ENCODE results near the gene PICALM. TPM values are rescaled to one million over a fixed set of nuclear protein-coding genes. Genes with fewer than 3 reads are reported as not detected.

Gene PICALM
- total RNA-seq, 3 donors from 2014 or later (not counting 1 experiment from before 2014, with no cell fraction given) = 262 to 291 (median 285) TPM

DNA sequence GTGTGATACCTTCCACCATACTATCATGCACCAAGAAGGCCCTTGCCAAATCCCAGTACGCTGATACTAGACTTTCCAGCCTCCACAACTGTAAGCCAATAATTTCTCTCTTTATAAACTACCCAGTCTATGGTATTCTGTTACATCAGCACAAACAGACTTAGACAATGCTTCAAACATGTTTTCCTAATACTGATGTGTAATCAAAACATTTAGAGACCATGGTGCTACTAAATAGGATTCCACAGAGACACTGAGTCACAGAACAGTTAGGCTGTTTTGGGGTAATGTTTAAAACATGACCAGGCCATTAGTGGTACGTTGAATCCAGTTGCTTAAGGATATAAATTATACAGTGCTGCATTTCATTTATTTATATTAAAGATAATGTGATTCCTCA lies 103.7 kb downstream of the PICALM start:
- no peak overlapping the region for H3K4me3 Mint-ChIP-seq
- WGBS (ENCODE audit: insufficient coverage) = 95% methylated on average over 1 of the region's 2 CpGs
- peaks cover 74% of the 10 kb centered on the region for H3K36me3 ChIP-seq (ENCODE audit: control insufficient read depth, insufficient read depth, low read length)
- no peaks in the 10 kb centered on the region for H3K27me3 ChIP-seq (ENCODE audit: control insufficient read depth, insufficient read depth, low read length)
- ATAC-seq (no peak), DNase-seq (no peak)
- intact Hi-C loops (cut with micrococcal nuclease) = no loop called here
- no peaks in the 10 kb centered on the region for H3K36me3 Mint-ChIP-seq
- no peak overlapping the region for H3K27ac ChIP-seq (ENCODE audit: low read length)
- no peak overlapping the region for H3K4me3 ChIP-seq (ENCODE audit: low read length)
- no peaks in the 10 kb centered on the region for H3K9me3 Mint-ChIP-seq
- no peaks in the 10 kb centered on the region for H3K27me3 Mint-ChIP-seq (ENCODE audit: low read depth in 2 of 2)
- TF ChIP-seq, protein P1, sequence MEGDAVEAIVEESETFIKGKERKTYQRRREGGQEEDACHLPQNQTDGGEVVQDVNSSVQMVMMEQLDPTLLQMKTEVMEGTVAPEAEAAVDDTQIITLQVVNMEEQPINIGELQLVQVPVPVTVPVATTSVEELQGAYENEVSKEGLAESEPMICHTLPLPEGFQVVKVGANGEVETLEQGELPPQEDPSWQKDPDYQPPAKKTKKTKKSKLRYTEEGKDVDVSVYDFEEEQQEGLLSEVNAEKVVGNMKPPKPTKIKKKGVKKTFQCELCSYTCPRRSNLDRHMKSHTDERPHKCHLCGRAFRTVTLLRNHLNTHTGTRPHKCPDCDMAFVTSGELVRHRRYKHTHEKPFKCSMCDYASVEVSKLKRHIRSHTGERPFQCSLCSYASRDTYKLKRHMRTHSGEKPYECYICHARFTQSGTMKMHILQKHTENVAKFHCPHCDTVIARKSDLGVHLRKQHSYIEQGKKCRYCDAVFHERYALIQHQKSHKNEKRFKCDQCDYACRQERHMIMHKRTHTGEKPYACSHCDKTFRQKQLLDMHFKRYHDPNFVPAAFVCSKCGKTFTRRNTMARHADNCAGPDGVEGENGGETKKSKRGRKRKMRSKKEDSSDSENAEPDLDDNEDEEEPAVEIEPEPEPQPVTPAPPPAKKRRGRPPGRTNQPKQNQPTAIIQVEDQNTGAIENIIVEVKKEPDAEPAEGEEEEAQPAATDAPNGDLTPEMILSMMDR (IDR thresholded peaks at IDR 0.05) = no peak
- H3K9me3 ChIP-seq (ENCODE audit: control insufficient read depth, insufficient read depth, low read length) = no peaks in the 10 kb centered on the region
- peaks cover 51 to 54% of the 10 kb centered on the region in 2 donors for H3K4me1 Mint-ChIP-seq
- no peaks in the 10 kb centered on the region for H3K4me1 ChIP-seq (ENCODE audit: control insufficient read depth, insufficient read depth, low read length)
- H3K27ac Mint-ChIP-seq = peak overlapping the region; percentile 25 to 66

DNA sequence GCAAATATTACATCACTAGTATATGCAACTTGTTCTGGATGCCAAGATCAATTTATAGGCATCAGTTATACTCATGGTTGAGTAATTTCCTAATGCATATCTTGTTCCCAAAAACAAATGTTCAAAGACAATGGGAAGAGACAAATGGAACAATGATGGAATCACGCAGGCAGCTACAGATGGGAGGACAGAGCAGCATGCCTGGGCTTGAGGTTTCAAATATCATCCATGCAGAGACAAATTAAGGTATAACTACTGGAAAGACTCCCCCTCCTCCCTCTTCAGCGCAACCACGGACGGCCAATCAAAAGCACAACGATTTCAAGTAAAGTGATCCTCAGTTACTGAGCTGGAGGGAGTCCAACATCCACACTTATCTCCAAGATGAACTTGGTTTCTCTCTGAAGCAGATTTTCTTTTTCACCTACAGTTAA lies 106.9 kb downstream of the PICALM start:
- H3K4me3 ChIP-seq (ENCODE audit: low read length) = no peak overlapping the region
- peak overlapping the region; percentile 66 to 69 for H3K27ac Mint-ChIP-seq
- no peaks in the 10 kb centered on the region for H3K27me3 Mint-ChIP-seq (ENCODE audit: low read depth in 2 of 2)
- H3K9me3 ChIP-seq (ENCODE audit: control insufficient read depth, insufficient read depth, low read length) = no peaks in the 10 kb centered on the region
- 78% methylated on average over 5 of the region's 5 CpGs for WGBS (ENCODE audit: insufficient coverage)
- ATAC-seq = no peak
- no peaks in the 10 kb centered on the region for H3K27me3 ChIP-seq (ENCODE audit: control insufficient read depth, insufficient read depth, low read length)
- no peak overlapping the region for H3K27ac ChIP-seq (ENCODE audit: low read length)
- DNase-seq = no peak
- H3K4me1 ChIP-seq (ENCODE audit: control insufficient read depth, insufficient read depth, low read length) = no peaks in the 10 kb centered on the region
- intact Hi-C loops (cut with micrococcal nuclease) = no loop called here
- peaks cover 89% of the 10 kb centered on the region for H3K36me3 ChIP-seq (ENCODE audit: control insufficient read depth, insufficient read depth, low read length)
- H3K9me3 Mint-ChIP-seq = no peaks in the 10 kb centered on the region
- peaks cover 6% of the 10 kb centered on the region for H3K36me3 Mint-ChIP-seq
- TF ChIP-seq, protein P1 (IDR thresholded peaks at IDR 0.05) = no peak
- no peak overlapping the region for H3K4me3 Mint-ChIP-seq
- H3K4me1 Mint-ChIP-seq = peaks cover 27 to 35% of the 10 kb centered on the region in 2 donors

DNA sequence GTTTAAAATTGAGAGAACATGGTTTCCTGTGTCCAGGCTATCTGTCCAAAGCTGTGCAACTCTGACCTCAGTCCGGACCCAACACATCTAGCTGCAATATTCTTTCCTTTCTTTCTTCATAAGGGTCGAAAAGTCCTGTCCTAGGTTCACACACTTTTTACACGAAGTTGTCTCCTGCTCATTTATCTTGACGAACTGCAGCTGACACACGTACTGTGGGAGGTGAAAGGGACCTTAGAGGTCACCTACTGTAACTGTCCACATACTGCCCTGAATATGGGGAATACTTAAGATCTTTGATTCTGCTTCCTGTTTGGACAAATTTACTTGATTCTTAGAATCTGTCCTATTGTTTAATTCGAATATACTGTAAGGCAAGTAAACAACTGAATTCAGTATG lies 107.8 kb downstream of the PICALM start:
- H3K36me3 Mint-ChIP-seq = peaks cover 14% of the 10 kb centered on the region
- H3K27me3 Mint-ChIP-seq (ENCODE audit: low read depth in 2 of 2) = no peaks in the 10 kb centered on the region
- peak overlapping the region; percentile 66 to 69 for H3K27ac Mint-ChIP-seq
- no peak overlapping the region for H3K27ac ChIP-seq (ENCODE audit: low read length)
- no peaks in the 10 kb centered on the region for H3K4me1 ChIP-seq (ENCODE audit: control insufficient read depth, insufficient read depth, low read length)
- no peak for ATAC-seq
- no peaks in the 10 kb centered on the region for H3K27me3 ChIP-seq (ENCODE audit: control insufficient read depth, insufficient read depth, low read length)
- no peaks in the 10 kb centered on the region for H3K9me3 Mint-ChIP-seq
- H3K4me1 Mint-ChIP-seq = peaks cover 27 to 35% of the 10 kb centered on the region in 2 donors
- no peaks in the 10 kb centered on the region for H3K9me3 ChIP-seq (ENCODE audit: control insufficient read depth, insufficient read depth, low read length)
- TF ChIP-seq, protein P1 (IDR thresholded peaks at IDR 0.05) = no peak
- intact Hi-C loops (cut with micrococcal nuclease) = no loop called here
- H3K4me3 ChIP-seq (ENCODE audit: low read length) = no peak overlapping the region
- no peak for DNase-seq
- WGBS (ENCODE audit: insufficient coverage) = 75% methylated on average over 5 of the region's 6 CpGs
- H3K4me3 Mint-ChIP-seq = no peak overlapping the region
- peaks cover 89% of the 10 kb centered on the region for H3K36me3 ChIP-seq (ENCODE audit: control insufficient read depth, insufficient read depth, low read length)

DNA sequence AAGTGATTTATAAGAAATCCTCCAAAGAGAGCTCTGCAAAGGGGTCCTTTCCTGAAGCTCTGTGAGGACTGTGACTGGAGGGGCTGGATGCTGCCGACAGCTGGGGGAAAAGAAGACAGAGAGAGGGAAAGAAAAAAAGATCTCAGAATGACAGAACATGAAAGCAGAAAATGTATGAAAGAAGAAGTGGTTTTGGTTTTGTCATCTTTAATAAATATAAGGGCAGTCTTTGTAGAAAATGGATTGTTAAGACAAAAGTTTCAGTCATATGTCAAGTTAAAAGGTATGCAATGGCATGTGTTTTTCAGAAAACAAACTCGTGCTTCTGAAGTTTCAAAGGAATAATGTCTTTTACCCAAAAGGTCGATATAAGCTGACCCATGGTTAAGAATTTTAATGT lies 108.2 kb downstream of the PICALM start:
- Histone ChIP-seq H3K4me3 (ENCODE audit: low read length) (no peak overlapping the region), H3K36me3 (ENCODE audit: control insufficient read depth, insufficient read depth, low read length) (peaks cover 91% of the 10 kb centered on the region), H3K9me3 (ENCODE audit: control insufficient read depth, insufficient read depth, low read length) (no peaks in the 10 kb centered on the region), H3K4me1 (ENCODE audit: control insufficient read depth, insufficient read depth, low read length) (no peaks in the 10 kb centered on the region), H3K27me3 (ENCODE audit: control insufficient read depth, insufficient read depth, low read length) (no peaks in the 10 kb centered on the region), H3K27ac (ENCODE audit: low read length) (no peak overlapping the region)
- TF ChIP-seq, protein P1 (IDR thresholded peaks at IDR 0.05) = no peak
- Mint-ChIP-seq H3K9me3 (no peaks in the 10 kb centered on the region), H3K27me3 (ENCODE audit: low read depth in 2 of 2) (no peaks in the 10 kb centered on the region), H3K36me3 (peaks cover 15% of the 10 kb centered on the region), H3K4me1 (peaks cover 27 to 35% of the 10 kb centered on the region in 2 donors), H3K4me3 (no peak overlapping the region), H3K27ac (peak overlapping the region; percentile 62 to 66)
- WGBS (ENCODE audit: insufficient coverage) = 80% methylated on average over 3 of the region's 3 CpGs
- DNase-seq (no peak), ATAC-seq (no peak)
- intact Hi-C loops (cut with micrococcal nuclease) = no loop called here
